Glomerular endothelial cell (primary cell): Measurements from ENCODE around the gene NCOR2. TPM values are rescaled to one million over a fixed set of nuclear protein-coding genes. Genes with fewer than 3 reads are reported as not detected.

ENCODE experiments used
- DNase-seq: peaks from one replicate; pipeline ENCODE4 v3.0.0-alpha.2; 2011; ENCODE audit warnings: low read depth, low spot score; ENCODE audit errors: extremely low read depth
- total RNA-seq: library from RNA; depleted of rRNA; stranded (reverse); fragments of >200 nt; gene quantifications from 2 replicates; pipeline ENCODE4 v1.2.3, GENCODE V29; 2015

The NCOR2 gene
- total RNA-seq, result 117 and 295 TPM in 2 replicates

DNA sequence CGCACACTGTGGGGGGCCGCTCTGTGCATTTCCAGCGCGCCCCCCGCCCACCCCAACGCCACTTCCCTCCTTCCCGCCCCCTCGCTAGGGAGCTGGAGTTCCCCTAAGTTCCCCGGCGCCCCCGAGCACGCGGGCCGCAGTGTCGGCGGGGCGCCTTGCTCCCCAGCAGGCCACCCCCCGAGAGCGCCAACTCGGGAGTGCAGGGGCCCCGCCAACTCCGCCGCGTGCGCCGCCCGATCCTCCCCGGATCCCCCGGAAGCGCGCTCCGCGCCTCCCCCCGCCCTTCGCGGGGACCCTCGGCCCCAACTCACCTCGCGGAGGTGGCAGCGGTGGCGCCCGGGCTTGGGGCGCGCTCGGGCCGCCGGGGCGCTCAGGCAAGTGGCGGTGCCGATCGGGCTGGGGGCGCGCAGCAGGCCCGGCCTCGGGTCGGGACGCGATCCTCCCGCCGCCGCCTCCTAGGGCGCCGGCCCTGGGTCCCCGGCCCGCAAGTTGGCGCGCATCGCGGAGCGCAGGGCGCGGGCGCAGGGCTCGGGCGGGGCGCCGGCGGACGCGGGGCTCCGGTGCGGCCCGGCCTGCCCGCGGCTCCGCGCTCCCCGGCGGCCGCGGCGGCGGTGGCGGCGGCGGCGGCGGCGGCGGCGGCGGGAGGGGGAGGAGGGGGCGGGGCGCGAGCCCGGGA, at the start of gene NCOR2:
Gene NCOR2 (minus strand): TSS at position 616 of the 676 bp plus-strand sequence. CDS start 72,361 bp downstream, outside the sequence.
- no peak for DNase-seq

- DNase-seq, result no peak
These were observed 49.2 kb upstream of the NCOR2 start for GRCh38 chr12:124616394-124617221.

GRCh38 chr12:124614512-124615292, 47.3 kb upstream of the NCOR2 start:
- no peak for DNase-seq

GRCh38 chr12:124613151-124613585, 45.8 kb upstream of the NCOR2 start:
- DNase-seq, result no peak

GRCh38 chr12:124612410-124612680, 44.9 kb upstream of the NCOR2 start:
- DNase-seq, result no peak

- no peak for DNase-seq
These were observed 44.4 kb upstream of the NCOR2 start for GRCh38 chr12:124611559-124612409.

- DNase-seq, result no peak
These were observed 43.5 kb upstream of the NCOR2 start for GRCh38 chr12:124610629-124611558.

GRCh38 chr12:124610021-124610612, 42.7 kb upstream of the NCOR2 start:
- no peak for DNase-seq

DNA sequence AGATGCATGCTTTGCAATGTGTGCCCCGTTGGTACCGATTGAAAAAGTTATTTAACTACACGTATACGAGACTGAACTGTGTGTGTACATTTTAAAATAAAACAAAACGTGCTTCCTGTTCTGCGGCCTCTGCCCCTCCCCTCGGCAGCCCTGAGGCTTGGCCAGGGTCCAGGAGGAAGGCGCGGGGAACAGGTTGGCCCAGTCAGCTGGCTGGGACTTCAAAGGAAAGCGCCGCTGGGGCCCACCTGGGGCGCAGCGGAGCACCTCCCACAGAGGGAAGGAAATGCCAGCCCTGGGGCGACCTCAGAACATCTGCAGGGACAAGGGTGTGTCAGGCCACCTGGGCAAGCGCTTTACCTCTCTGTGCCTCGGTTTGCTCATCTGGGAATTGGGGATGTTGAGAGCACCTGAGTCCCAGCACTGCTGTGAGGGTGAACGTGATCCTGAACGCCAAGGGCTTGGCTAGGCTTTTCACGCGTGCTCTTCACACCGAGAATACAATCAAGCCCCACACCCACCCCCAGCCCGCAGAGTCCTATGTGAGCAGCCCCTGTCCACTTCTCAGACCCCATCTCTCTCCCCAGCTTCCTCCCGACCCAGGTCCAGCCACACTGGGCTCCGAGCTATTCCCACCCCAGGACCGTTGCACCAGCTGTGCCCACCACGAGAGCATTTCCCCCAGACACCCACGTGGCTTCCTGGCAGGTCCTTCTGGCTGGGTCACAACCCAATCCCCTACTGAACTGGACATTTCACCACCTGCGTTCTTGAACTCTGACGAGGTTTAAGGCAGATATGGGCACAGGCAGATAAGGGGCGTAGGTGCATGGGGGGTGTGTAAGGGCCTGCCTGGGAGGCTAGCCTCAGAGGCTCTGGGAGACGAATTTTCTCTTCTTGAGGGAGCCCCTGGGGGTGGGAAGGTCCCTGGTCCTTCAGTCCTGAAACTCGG, 41.9 kb upstream of the NCOR2 start:
- DNase-seq, result no peak

DNA sequence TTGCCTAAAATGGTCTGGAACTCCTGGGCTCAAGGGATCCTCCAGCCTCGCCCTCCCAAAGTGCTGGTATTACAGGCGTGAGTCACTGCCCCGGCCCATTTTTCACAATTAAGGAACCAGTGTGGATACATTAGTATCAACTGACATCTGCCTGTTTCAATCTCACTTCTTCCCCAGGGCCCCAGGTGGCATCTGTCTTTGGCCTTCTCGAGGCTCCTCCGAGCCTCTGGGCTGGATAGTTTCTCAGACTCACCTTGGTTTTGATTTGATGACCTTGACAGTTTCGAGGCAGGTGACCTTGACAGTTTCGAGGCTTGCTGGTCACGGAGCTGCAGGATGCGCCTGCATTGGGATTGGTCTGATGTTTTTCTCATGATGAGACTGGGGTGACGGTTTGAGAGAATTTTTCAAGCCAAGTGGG, 41.0 kb upstream of the NCOR2 start:
- DNase-seq, result no peak

DNA sequence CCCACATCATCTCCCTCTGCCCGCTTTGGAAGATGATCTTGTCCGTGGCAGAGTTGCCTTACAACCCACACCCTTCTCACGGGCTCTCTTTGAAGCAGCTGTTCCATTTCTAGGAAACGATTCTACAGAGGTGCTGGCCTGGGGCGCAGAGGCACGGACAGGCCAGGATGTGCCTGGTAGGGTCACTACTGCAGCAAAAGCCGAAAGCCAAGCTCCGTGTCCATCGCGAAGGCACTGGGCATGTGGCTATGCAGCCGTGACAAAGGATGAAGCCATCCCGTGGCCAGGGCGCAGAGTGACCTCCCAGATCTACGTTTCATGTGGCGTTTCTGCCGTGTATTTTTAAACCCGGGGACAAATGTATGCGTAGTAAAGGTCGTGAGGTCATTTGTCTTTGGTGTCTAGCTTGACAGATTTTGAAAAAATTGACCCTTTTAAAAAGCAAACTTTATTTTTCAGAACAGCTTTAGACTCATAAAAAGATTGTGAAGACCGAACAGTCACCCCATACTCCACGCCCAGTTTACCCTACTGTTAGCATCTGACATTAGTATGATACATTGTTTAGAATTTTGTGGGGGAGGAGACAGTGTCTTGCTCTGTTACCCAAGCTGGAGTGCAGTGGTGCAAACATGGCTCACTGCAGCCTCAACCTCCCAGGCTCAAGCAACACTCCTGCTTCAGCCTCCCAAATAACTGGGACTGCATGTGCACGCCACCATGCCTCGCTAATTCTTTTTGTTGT, 40.4 kb upstream of the NCOR2 start:
- no peak for DNase-seq

- DNase-seq, result no peak
These were observed 38.7 kb upstream of the NCOR2 start for GRCh38 chr12:124605883-124606774.

GRCh38 chr12:124605150-124605882, 37.9 kb upstream of the NCOR2 start:
- DNase-seq, result no peak

DNA sequence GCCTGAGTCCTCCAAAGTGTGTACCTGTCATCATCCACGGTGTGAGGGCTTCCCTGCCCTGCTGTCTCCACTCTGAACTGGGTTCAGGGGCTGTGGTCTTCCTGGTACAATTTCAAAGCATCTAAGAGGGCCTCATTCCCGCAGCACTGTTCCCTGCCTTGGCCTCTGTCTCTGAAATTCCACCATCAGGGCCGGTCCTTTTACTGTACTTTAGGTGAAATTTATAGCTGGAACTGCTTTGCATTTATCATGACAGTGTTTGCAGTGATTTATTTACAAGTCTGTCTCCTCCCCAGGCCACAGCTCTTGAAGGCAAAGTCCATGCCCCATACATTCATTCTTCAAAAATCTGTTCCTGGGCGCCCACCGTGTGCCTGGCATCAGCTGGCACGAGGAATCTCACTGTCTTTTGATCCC, 36.9 kb upstream of the NCOR2 start:
- no peak for DNase-seq

- no peak for DNase-seq
These were observed 36.4 kb upstream of the NCOR2 start for GRCh38 chr12:124603831-124604251.
